GM12865 (cell line): Measurements from ENCODE around the gene ERBB4.

Source experiments
- DNase-seq: peaks from one replicate; pipeline ENCODE4 v3.0.0; 2010; ENCODE audit warnings: low read depth
- H3K4me3 ChIP-seq: 2 replicates; pipeline ENCODE4 v1.5.1; 2011; ENCODE audit warnings: mild to moderate bottlenecking, low read depth, low read length, control low read depth
- TF ChIP-seq, protein P1 (sequence below): IDR thresholded peaks from 2 replicates; pipeline ENCODE4 v1.5.1; 2011; ENCODE audit warnings: low read length, control low read depth, low read depth, inconsistent platforms; ENCODE audit not compliant: insufficient read depth; ENCODE audit errors: missing control alignments

ERBB4 gene

DNA sequence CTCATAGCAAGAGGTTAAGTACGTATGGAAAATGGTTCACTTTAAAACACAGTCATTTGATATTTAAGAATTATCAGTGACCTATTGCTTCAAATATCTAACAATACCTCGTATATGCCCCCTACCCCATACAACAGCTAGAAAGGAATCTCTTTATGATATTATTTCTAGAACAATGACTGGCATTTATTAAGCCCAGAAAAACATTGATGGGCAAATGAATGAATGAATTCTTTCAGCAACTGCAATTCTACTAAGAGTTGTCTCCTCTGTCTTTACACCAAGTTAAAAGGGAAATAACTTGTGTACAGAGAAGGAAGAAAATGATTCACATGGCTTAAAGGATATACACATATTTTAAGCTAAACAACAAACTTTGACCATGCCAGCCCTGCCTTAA, 384.7 kb downstream of the ERBB4 start:
- no peak for DNase-seq
- H3K4me3 ChIP-seq, result no peak overlapping the region
- TF ChIP-seq, protein P1, sequence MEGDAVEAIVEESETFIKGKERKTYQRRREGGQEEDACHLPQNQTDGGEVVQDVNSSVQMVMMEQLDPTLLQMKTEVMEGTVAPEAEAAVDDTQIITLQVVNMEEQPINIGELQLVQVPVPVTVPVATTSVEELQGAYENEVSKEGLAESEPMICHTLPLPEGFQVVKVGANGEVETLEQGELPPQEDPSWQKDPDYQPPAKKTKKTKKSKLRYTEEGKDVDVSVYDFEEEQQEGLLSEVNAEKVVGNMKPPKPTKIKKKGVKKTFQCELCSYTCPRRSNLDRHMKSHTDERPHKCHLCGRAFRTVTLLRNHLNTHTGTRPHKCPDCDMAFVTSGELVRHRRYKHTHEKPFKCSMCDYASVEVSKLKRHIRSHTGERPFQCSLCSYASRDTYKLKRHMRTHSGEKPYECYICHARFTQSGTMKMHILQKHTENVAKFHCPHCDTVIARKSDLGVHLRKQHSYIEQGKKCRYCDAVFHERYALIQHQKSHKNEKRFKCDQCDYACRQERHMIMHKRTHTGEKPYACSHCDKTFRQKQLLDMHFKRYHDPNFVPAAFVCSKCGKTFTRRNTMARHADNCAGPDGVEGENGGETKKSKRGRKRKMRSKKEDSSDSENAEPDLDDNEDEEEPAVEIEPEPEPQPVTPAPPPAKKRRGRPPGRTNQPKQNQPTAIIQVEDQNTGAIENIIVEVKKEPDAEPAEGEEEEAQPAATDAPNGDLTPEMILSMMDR, result no peak

DNA sequence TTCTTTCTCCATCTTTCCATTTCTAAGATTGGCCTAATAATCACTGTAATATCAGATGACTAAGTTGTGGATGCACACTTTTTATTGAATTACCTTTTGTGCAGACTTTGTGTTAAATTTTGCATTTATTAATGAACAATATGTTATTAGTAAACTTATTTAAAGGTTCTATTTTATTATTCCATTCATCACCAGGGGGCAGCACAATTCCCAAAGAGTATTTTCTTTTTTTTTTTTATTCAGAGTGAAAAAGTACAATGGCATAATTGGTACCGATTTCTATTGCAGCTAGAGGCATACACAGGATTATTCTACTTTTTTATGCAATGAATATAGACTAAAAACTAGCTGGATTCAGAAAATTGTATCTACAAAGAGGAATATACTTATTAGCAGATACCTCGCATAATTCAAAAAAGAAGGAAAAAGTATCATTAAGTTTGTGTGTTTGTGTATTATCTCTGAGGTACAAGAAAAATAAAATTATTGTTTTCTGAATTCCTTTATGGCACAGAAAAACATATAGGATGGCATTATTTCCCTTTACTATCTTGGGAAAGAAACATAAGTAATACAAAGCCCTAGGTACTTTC, 390.6 kb downstream of the ERBB4 start:
- DNase-seq, result peak; percentile 7
- TF ChIP-seq, protein P1, result no peak
- no peak overlapping the region for H3K4me3 ChIP-seq

DNA sequence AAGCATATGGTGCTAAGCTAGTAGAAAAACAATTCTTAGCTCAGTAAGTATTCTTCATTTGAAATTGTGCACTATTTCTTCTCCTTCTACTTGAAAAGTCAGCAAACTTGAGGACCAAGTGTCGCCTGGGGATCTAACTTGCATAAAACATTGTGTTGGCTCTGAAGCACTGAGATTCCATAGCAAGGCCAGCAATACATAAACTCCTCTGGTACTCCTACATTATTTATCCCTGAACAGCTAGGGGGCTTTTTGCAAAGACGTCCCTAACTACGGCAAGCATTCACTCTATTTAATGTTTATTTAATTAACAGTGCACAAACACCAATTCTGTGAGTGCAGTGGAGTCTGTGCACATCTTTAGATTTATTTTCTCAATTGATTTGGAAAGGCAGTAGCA, 392.2 kb downstream of the ERBB4 start:
- no peak overlapping the region for H3K4me3 ChIP-seq
- TF ChIP-seq, protein P1, result no peak
- DNase-seq, result no peak

DNA sequence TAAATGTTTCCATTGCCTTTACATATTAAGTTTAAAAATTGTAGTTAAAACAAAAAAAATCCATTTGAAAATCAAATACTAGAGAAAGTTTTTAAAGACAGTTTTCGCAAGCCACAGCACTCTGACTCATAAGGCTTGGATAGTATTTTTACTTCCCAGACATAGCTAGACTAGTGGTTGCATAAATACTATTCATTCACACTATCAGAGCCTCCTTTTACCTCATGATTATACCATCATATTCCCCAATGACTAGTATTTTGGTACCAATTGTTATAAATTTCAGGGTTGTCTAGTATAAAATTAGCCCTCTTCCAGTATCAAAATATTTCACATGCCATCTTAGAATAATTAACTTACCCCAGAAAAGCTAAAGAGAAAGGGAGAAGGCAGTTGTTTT, 393.5 kb downstream of the ERBB4 start:
- no peak for DNase-seq
- TF ChIP-seq, protein P1, result no peak
- no peak overlapping the region for H3K4me3 ChIP-seq

DNA sequence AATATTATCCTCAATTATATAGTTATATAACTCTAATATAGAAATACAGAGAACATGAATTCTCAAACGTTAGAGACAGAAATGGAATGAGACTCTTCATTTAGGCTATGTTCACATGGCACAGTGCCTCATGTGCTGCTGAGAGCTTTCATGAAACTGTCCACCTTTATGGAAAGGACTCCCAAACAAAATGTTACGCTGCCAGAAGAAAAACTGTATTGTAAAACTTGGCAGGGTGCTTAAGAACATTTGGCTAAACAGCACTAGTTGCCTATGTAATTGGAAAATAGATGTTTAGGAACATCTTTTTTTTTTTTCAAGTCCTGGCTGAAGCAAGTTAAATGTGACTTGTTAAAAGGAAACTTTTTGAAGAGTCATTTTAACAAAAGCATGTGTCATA, 396.0 kb downstream of the ERBB4 start:
- TF ChIP-seq, protein P1, result no peak
- H3K4me3 ChIP-seq, result no peak overlapping the region
- no peak for DNase-seq

DNA sequence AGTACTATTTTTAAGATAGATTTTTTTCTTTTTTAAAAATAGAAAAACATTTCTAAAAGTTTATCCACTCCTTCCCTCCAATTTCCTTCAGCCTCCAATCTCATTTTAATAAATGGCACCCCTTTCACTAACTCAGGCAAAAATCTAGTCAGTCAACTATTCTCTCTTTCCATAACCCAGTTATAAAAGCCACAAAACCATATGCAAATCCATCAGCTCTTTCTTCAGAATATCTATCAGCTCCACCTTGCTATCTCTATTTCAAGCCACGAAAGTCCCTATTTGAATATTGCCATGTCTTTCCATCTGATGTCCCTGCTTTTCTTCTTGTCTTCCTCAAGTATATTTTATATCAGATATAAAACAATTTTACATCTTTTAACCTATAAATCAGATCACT, 397.1 kb downstream of the ERBB4 start:
- TF ChIP-seq, protein P1, result no peak
- no peak for DNase-seq
- no peak overlapping the region for H3K4me3 ChIP-seq

DNA sequence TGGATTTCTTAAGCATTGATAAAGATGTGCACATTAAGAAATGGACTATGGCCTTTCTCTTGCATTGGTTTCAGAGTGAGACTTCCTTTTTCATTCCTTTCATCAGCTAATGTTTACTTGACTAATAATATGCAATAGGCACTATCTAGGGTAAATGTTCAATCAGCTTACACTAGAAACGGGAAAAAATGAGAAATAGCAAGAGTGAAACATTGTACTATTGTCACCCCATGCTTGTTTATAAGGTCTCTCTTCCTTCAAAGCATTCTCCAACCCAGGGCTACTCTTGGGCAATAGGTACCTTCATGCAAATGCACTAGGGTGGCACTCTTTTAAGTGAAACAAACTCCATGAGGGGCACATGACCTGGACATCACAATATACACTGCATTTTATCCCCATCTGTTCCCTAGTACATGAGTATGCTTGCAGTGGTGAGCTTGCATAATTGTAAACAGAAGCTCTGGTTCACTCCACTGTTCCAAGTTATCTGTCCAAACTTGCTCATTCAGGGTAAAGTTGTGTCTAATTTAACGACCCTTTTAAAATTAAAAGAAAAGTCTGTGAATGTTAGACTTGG, 402.3 kb downstream of the ERBB4 start:
- H3K4me3 ChIP-seq, result no peak overlapping the region
- no peak for DNase-seq
- TF ChIP-seq, protein P1, result no peak
